Endothelial cell of umbilical vein (primary cell): ENCODE measurements around the gene KRT26. TPM values are rescaled to one million over a fixed set of nuclear protein-coding genes. Genes with fewer than 3 reads are reported as not detected.

ENCODE experiments used
- BruUV-seq: library from RNA; stranded (reverse); fragments of 400-500 nt; replicated peaks from 2 replicates; lab custom pipeline; 2021; lab: Mats Ljungman, UMichigan
- CTCF ChIA-PET: fragments of 300-600, 350-600 bp; sonication (Branson Sonifier 250); formaldehyde crosslinking; loops from one replicate; lab custom pipeline; 2021; ENCODE audit warnings: antibody characterized with exemption, inconsistent platforms; lab: Charles Lee
- POLR2A ChIA-PET: fragments of 300-600, 350-600 bp; sonication (Branson Sonifier 250); formaldehyde crosslinking; loops from one replicate; lab custom pipeline; 2021; ENCODE audit warnings: antibody characterized with exemption, inconsistent platforms; lab: Charles Lee
- DNase-seq: peaks from one replicate; pipeline ENCODE4 v3.0.0-alpha.2; 2011; ENCODE audit warnings: low read depth, low spot score
- FAIRE-seq: peaks from 2 replicates; lab custom pipeline; 2011; peaks lifted over from hg19 to GRCh38; lab: Jason Lieb, UNC
- H2AFZ ChIP-seq: 2 replicates; pipeline ENCODE4 v1.6.0; 2012; ENCODE audit warnings: low read depth, low read length, control low read depth, inconsistent platforms
- H3K27ac ChIP-seq: 2 replicates; pipeline ENCODE4 v1.5.1; 2011; ENCODE audit warnings: low read depth, mild to moderate bottlenecking, control low read depth, low read length, moderate library complexity; ENCODE audit not compliant: insufficient read depth
- H3K27me3 ChIP-seq, 2 experiments: 2 replicates each; pipeline versions ENCODE4 v1.6.0 to v1.6.1; 2011; ENCODE audit warnings: low read length in 2 of 2, mixed read lengths in 1 of 2; ENCODE audit not compliant: control insufficient read depth in 2 of 2, insufficient read depth in 2 of 2
- H3K36me3 ChIP-seq, 2 experiments: 2 replicates in 1 of 2; 3 replicates in 1 of 2; pipeline ENCODE4 v1.5.1; 2011; ENCODE audit warnings: low read length in 2 of 2, mild to moderate bottlenecking in 1 of 2, moderate library complexity in 1 of 2; ENCODE audit not compliant: control insufficient read depth in 2 of 2, insufficient read depth in 2 of 2; ENCODE audit errors: extremely low read depth in 1 of 2
- H3K4me1 ChIP-seq: 3 replicates; pipeline ENCODE4 v1.5.1; 2011; ENCODE audit warnings: mild to moderate bottlenecking, low read length; ENCODE audit not compliant: control insufficient read depth, insufficient read depth; ENCODE audit errors: extremely low read depth
- H3K4me2 ChIP-seq: 2 replicates; pipeline ENCODE4 v1.6.1; 2011; ENCODE audit warnings: low read length, control low read depth, mixed read lengths; ENCODE audit not compliant: insufficient read depth
- H3K4me3 ChIP-seq, 3 experiments: fragments of 200-600 bp in 1 of 3; sonication (generic), shearing (Covaris generic) in 1 of 3; replicated peaks in 1 of 3; 2 replicates each; pipeline ENCODE4 v1.5.1; 2011 to 2016; ENCODE audit warnings: control low read depth in 3 of 3, low read length in 3 of 3, mild to moderate bottlenecking in 2 of 3, inconsistent platforms in 1 of 3, low read depth in 1 of 3, moderate library complexity in 1 of 3; ENCODE audit not compliant: insufficient read depth in 1 of 3
- H3K79me2 ChIP-seq: 2 replicates; pipeline ENCODE4 v1.6.0; 2012; ENCODE audit warnings: low read length, inconsistent platforms; ENCODE audit not compliant: control insufficient read depth, insufficient read depth
- H3K9ac ChIP-seq: replicated peaks from 2 replicates; pipeline ENCODE3; 2011; ENCODE audit warnings: low read length, control low read depth; ENCODE audit not compliant: insufficient read depth; ENCODE audit errors: extremely low read depth
- H3K9me1 ChIP-seq: replicated peaks from 3 replicates; pipeline ENCODE4 v1.6.0; 2011; ENCODE audit warnings: mild to moderate bottlenecking, low read length; ENCODE audit not compliant: control insufficient read depth, insufficient read depth; ENCODE audit errors: extremely low read depth
- H3K9me3 ChIP-seq: replicated peaks from 2 replicates; pipeline ENCODE4 v1.5.1; 2012; ENCODE audit warnings: low read length, inconsistent platforms; ENCODE audit not compliant: control insufficient read depth, insufficient read depth
- H4K20me1 ChIP-seq: replicated peaks from 2 replicates; pipeline ENCODE3; 2011; ENCODE audit warnings: mild to moderate bottlenecking, low read length; ENCODE audit not compliant: control insufficient read depth, insufficient read depth; ENCODE audit errors: extremely low read depth
- CTCF ChIP-seq, 2 donors: IDR thresholded peaks; 1 replicate in 1 of 2; 2 replicates in 1 of 2; pipeline ENCODE4 v1.5.1; 2011; ENCODE audit warnings: low read length in 2 of 2, mild to moderate bottlenecking in 2 of 2, moderate library complexity in 2 of 2, control low read depth in 1 of 2, inconsistent platforms in 1 of 2, low read depth in 1 of 2; ENCODE audit not compliant: insufficient read depth in 1 of 2; ENCODE audit errors: extremely low read depth in 1 of 2
- EZH2 ChIP-seq: IDR thresholded peaks from 2 replicates; pipeline ENCODE4 v1.6.1; 2012; ENCODE audit warnings: borderline replicate concordance, low read depth, mild to moderate bottlenecking, moderate library complexity, low read length, inconsistent platforms; ENCODE audit not compliant: severe bottlenecking
- FOS ChIP-seq: IDR thresholded peaks from 2 replicates; pipeline ENCODE4 v1.6.1; 2011; ENCODE audit warnings: mild to moderate bottlenecking, low read length, moderate library complexity, borderline replicate concordance; ENCODE audit not compliant: insufficient read depth
- GATA2 ChIP-seq: IDR thresholded peaks from 2 replicates; pipeline ENCODE4 v1.7.0; 2011; ENCODE audit warnings: low read depth, mild to moderate bottlenecking, moderate library complexity, mixed read lengths, low read length; ENCODE audit not compliant: insufficient read length, insufficient read depth
- JUN ChIP-seq: IDR thresholded peaks from 2 replicates; pipeline ENCODE4 v1.6.1; 2011; ENCODE audit warnings: borderline replicate concordance, low read depth; ENCODE audit not compliant: insufficient read length, insufficient read depth
- MAX ChIP-seq: IDR thresholded peaks from 2 replicates; pipeline ENCODE4 v1.6.1; 2011; ENCODE audit not compliant: insufficient read depth, insufficient read length
- MYC ChIP-seq: IDR thresholded peaks from one replicate; pipeline ENCODE4 v1.6.1; 2011; ENCODE audit warnings: mild to moderate bottlenecking, low read depth, low read length
- POLR2A ChIP-seq: IDR thresholded peaks from 2 replicates; pipeline ENCODE4 v1.6.1; 2012; ENCODE audit warnings: low read depth, mild to moderate bottlenecking, control low read depth, low read length
- POLR2AphosphoS5 ChIP-seq: IDR thresholded peaks from 2 replicates; pipeline ENCODE4 v1.6.1; 2012; ENCODE audit warnings: low read depth, mild to moderate bottlenecking, control low read depth, low read length, moderate library complexity; ENCODE audit not compliant: insufficient read depth
- dilution Hi-C: fragments of 300-500 bp; cut with MboI; formaldehyde crosslinking; loops from one replicate; pipeline ENCODE4 v1.15.0; 2019; ENCODE audit warnings: low sequenced_read_pairs; ENCODE audit not compliant: extremely low pct_ligation_motif_present
- intact Hi-C: fragments of 100-400 bp; cut with micrococcal nuclease; formaldehyde crosslinking; loops from one replicate; pipeline ENCODE4 v1.10.0; 2022
- polyA plus RNA-seq, 4 experiments: library from polyadenylated mRNA; depleted of rRNA in 3 of 4; stranded (reverse) in 3 of 4; unstranded in 1 of 4; fragments of >200 nt; gene quantifications; 2 replicates each; pipeline versions ENCODE4 v1.2.1 to v1.2.3, GENCODE V29; 2011 to 2012; ENCODE audit warnings: missing spikeins in 1 of 4
- total RNA-seq: library from RNA; stranded (reverse); gene quantifications from 2 replicates; pipeline ENCODE4 v1.2.3, GENCODE V29; 2021

The KRT26 gene
- total and polyA plus RNA-seq, 2 donors (not counting 3 experiments of a cell fraction or from before 2014, with no cell fraction given), result not detected

- no peak overlapping the region for H2AFZ ChIP-seq
- CTCF ChIA-PET, result interaction anchor here (0.5 kb wide), 1 partner anchor 868 kb away, joined by 4 read pairs; no protein-coding TSS in a partner anchor
- no peak overlapping the region for H3K9ac ChIP-seq
Measured at GRCh38 chr17:40779181-40779909, 7.3 kb upstream of the KRT26 start.

More at GRCh38 chr17:40779181-40779909, 7.3 kb upstream of the KRT26 start:
- Histone ChIP-seq H3K79me2 (no peaks in the 10 kb centered on the region), H3K9me1 (no peaks in the 10 kb centered on the region), H3K4me1 (no peaks in the 10 kb centered on the region), H3K4me3 (no peak overlapping the region), H3K4me2 (no peak overlapping the region), H3K27ac (no peak overlapping the region), H3K27me3 (peaks cover 8 to 20% of the 10 kb centered on the region in 2 experiments), H3K9me3 (no peaks in the 10 kb centered on the region), H4K20me1 (no peaks in the 10 kb centered on the region), H3K36me3 (no peaks in the 10 kb centered on the region)
- dilution Hi-C loops, result no loop called here
- POLR2A ChIA-PET, result no interaction called here
- intact Hi-C loops, result no loop called here
- no peak for DNase-seq
- FAIRE-seq, result no peak
- no TSS peak for BruUV-seq
- TF ChIP-seq JUN (no peak), EZH2 (no peak), POLR2AphosphoS5 (no peak), CTCF (IDR thresholded peaks at IDR 0.05; ENCODE audit: extremely low read depth in 1 of 2, insufficient read depth in 1 of 2, low read depth in 1 of 2, low read length in 2 of 2) (no peak), MAX (no peak), MYC (no peak), GATA2 (no peak), FOS (no peak), POLR2A (no peak)
